Kidney epithelial cell (primary cell): ENCODE data around the gene CCDC198. TPM values are rescaled to one million over a fixed set of nuclear protein-coding genes. Genes with fewer than 3 reads are reported as not detected.

Experiments used
- DNase-seq: peaks from one replicate; pipeline ENCODE4 v3.0.0-alpha.2; 2010; ENCODE audit warnings: low read depth
- H3K27me3 ChIP-seq: 2 replicates; pipeline ENCODE4 v1.6.0; 2011; ENCODE audit warnings: low read length; ENCODE audit not compliant: control insufficient read depth, insufficient read depth
- H3K36me3 ChIP-seq: 2 replicates; pipeline ENCODE4 v1.5.1; 2011; ENCODE audit warnings: low read length; ENCODE audit not compliant: control insufficient read depth, insufficient read depth
- H3K4me3 ChIP-seq: 2 replicates; pipeline ENCODE4 v1.5.1; 2011; ENCODE audit warnings: low read depth, mild to moderate bottlenecking, control low read depth, low read length
- CTCF ChIP-seq: IDR thresholded peaks from 2 replicates; pipeline ENCODE4 v1.5.1; 2011; ENCODE audit warnings: mild to moderate bottlenecking, moderate library complexity, low read length, control low read depth, inconsistent platforms; ENCODE audit not compliant: insufficient read depth, poor library complexity, severe bottlenecking
- total RNA-seq: library from RNA; depleted of rRNA; stranded (reverse); fragments of >200 nt; gene quantifications from 2 replicates; pipeline ENCODE4 v1.2.3, GENCODE V29; 2015

Gene CCDC198
- total RNA-seq, 1 donor from 2014 or later = 19.4 TPM

DNA sequence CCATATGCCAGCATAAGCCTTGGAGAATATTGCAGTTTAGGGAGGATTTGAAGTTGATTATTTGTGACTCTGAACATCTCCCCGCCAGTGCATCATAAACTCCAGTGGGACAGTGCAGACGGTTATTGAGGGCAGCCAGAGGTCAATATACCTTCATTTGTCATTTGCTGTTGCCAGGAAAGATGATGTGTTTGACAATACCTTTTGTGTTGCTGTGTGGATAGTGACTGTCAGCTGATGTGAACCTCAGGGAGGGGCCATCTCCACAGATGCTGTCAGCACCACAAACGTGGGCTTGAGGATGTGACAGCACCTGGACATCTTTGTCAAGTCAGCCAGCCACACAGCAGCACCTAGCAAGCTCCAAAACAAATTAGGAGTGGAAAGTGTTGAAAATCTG, 11.5 kb downstream of the CCDC198 start:
- Histone ChIP-seq H3K4me3 (no peak overlapping the region), H3K36me3 (peaks cover 6% of the 10 kb centered on the region), H3K27me3 (no peaks in the 10 kb centered on the region)
- TF ChIP-seq CTCF = no peak
- no peak for DNase-seq

DNA sequence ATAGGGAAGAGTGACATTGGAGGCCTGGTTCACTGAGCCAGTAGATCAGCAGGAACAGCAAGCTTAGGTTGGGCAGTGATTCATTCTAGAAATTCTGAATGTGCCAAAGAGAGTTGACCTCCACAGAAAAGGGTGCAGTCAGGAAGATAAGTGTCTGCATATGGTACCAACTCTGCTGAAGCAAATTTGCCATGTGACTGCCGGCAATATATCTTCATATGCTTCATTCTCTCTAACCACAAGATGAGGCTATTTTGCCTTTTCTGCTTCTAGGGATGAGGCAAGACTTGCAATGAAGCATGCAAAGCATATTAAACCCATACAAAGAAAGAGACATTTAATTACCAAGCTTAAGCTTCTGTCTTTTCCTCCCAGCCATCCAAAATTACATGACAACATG, 13.6 kb downstream of the CCDC198 start:
- TF ChIP-seq CTCF = no peak
- H3K4me3 ChIP-seq = no peak overlapping the region
- no peak for DNase-seq
- H3K36me3 ChIP-seq = peaks cover 5% of the 10 kb centered on the region
- H3K27me3 ChIP-seq = no peaks in the 10 kb centered on the region

DNA sequence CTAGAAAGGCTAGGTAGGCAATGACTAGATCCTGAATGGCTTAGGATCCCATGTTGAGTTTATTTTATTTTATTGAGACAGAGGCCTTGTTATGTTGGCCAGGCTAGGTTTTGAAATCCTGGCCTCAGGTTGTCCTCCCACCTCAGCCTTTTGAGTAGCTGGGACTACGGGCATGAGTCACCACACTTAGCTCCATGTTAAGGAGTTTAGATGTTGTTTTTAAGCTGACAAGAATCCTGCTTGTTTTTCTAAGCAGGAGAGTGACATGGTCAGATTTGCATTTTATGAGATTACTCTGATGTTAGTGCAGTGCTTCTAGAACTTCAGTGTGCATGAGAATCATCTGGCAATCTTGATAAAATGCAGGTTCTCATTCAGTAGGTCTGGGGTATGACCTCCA, 14.5 kb downstream of the CCDC198 start:
- no peaks in the 10 kb centered on the region for H3K27me3 ChIP-seq
- no peak overlapping the region for H3K4me3 ChIP-seq
- no peak for DNase-seq
- TF ChIP-seq CTCF = no peak
- H3K36me3 ChIP-seq = peaks cover 5% of the 10 kb centered on the region

DNA sequence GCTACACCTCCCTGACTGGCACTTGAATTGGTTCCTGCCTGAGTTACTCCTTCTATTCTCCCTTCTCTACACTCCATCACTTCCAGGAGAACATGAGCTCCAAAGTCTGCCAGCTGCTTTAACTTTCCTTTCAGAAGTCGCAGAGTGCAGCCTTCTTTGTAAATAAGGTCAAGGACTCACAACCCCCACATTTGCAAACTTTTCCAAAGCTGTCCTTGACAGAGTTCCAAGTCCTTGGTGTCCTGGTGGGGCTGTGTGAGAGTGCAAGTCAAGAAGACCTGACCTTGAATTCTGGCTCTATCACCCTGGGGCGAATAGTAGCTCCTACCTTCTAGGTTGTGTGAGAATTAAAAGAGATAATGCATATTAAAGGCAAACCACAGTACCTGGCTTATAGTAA, 15.6 kb downstream of the CCDC198 start:
- DNase-seq = no peak
- H3K4me3 ChIP-seq = no peak overlapping the region
- H3K36me3 ChIP-seq = peaks cover 5% of the 10 kb centered on the region
- no peaks in the 10 kb centered on the region for H3K27me3 ChIP-seq
- no peak for TF ChIP-seq CTCF

- DNase-seq = no peak
- Histone ChIP-seq H3K27me3 (no peaks in the 10 kb centered on the region), H3K36me3 (no peaks in the 10 kb centered on the region), H3K4me3 (no peak overlapping the region)
- TF ChIP-seq CTCF = no peak
These were observed 22.7 kb downstream of the CCDC198 start for GRCh38 chr14:57470909-57471308.

GRCh38 chr14:57464008-57464730, 29.5 kb downstream of the CCDC198 start:
- no peaks in the 10 kb centered on the region for H3K27me3 ChIP-seq
- no peak overlapping the region for H3K4me3 ChIP-seq
- DNase-seq = no peak
- TF ChIP-seq CTCF = no peak
- no peaks in the 10 kb centered on the region for H3K36me3 ChIP-seq
